ENCODE measurements around the gene B9D1.

The B9D1 gene

GRCh38 chr17:19362277-19363113 is at the start of gene B9D1:
Gene B9D1 (minus strand): TSS chr17:19362723. CDS start chr17:19362569, 154 bp downstream.
- peak; percentile 92 for DNase-seq (ENCODE audit: low read depth)

GRCh38 chr17:19411631-19412030 is 49.1 kb upstream of the B9D1 start:
- DNase-seq (ENCODE audit: low read depth) = no peak

- no peak for DNase-seq (ENCODE audit: low read depth)
These were observed 48.5 kb upstream of the B9D1 start, which contains the start of gene RNF112 for GRCh38 chr17:19410875-19411620. Gene RNF112 (plus strand): TSS chr17:19411232. CDS start chr17:19411409, 177 bp downstream.

GRCh38 chr17:19410091-19410490 is 47.6 kb upstream of the B9D1 start:
- no peak for DNase-seq (ENCODE audit: low read depth)

- no peak for DNase-seq (ENCODE audit: low read depth)
These were observed 47.0 kb upstream of the B9D1 start for GRCh38 chr17:19409509-19409908.

- DNase-seq (ENCODE audit: low read depth) = no peak
These were observed 46.5 kb upstream of the B9D1 start for GRCh38 chr17:19409066-19409465.

- no peak for DNase-seq (ENCODE audit: low read depth)
These were observed 45.8 kb upstream of the B9D1 start for GRCh38 chr17:19408346-19408710.

GRCh38 chr17:19407601-19408345 is 45.2 kb upstream of the B9D1 start:
- DNase-seq (ENCODE audit: low read depth) = no peak

GRCh38 chr17:19405114-19405513 is 42.6 kb upstream of the B9D1 start:
- DNase-seq (ENCODE audit: low read depth) = no peak

GRCh38 chr17:19404264-19404663 is 41.7 kb upstream of the B9D1 start:
- DNase-seq (ENCODE audit: low read depth) = no peak

GRCh38 chr17:19403021-19403420 is 40.5 kb upstream of the B9D1 start:
- no peak for DNase-seq (ENCODE audit: low read depth)

GRCh38 chr17:19402171-19402570 is 39.6 kb upstream of the B9D1 start:
- no peak for DNase-seq (ENCODE audit: low read depth)

GRCh38 chr17:19401321-19402010 is 38.9 kb upstream of the B9D1 start:
- DNase-seq (ENCODE audit: low read depth) = no peak

- DNase-seq (ENCODE audit: low read depth) = no peak
These were observed 37.4 kb upstream of the B9D1 start for GRCh38 chr17:19399750-19400450.

- no peak for DNase-seq (ENCODE audit: low read depth)
These were observed 36.0 kb upstream of the B9D1 start for GRCh38 chr17:19398301-19399181.

- DNase-seq (ENCODE audit: low read depth) = no peak
These were observed 35.1 kb upstream of the B9D1 start for GRCh38 chr17:19397556-19398041.

GRCh38 chr17:19392303-19392702 is 29.8 kb upstream of the B9D1 start:
- DNase-seq (ENCODE audit: low read depth) = no peak

GRCh38 chr17:19391432-19391831 is 28.9 kb upstream of the B9D1 start:
- no peak for DNase-seq (ENCODE audit: low read depth)

- DNase-seq (ENCODE audit: low read depth) = no peak
These were observed 28.4 kb upstream of the B9D1 start for GRCh38 chr17:19390951-19391350.
